ENCODE data around the gene IGSF3. TPM values are rescaled to one million over a fixed set of nuclear protein-coding genes. Genes with fewer than 3 reads are reported as not detected.

The IGSF3 gene
- total RNA-seq, 1 donor from 2014 or later: 7.2 TPM

DNA sequence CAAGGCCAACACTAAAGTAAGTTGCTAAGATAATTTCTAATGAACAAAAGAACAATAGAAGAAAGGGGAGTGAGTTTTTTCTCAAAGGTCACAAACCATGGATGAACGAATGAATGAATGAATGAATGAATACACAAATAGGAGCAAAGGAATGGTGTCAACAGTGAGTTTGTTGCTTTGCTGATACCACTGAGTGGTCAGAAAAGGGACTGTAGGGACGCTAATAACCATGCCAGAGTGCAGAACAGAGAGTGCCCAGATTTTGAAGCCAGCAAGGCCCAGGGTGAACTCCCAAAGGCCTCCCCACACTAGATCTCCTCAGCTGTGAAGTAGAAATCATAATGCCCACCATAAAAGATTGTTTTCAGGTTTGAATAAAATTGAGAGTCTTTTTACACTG is 112.6 kb downstream of the IGSF3 start:
- peak overlapping the region; percentile 99 for H3K27ac Mint-ChIP-seq
- intact Hi-C loops (cut with micrococcal nuclease): loop anchor here (5.0 to 10.0 kb wide), 4 partner anchors 38 to 1107 kb away; partner anchors contain the start of gene TENT5C

GRCh38 chr1:116553386-116554115 is 114.0 kb downstream of the IGSF3 start:
- ChIA-PET POLR2A (interaction anchor here (0.6 to 3.1 kb wide), 3 partner anchors 9 to 16 kb away, joined by 3 to 12 read pairs (median 3); partner anchors contain the start of gene CD58), CTCF (no interaction called here)
- Mint-ChIP-seq H3K27me3 (no peaks in the 10 kb centered on the region), H3K27ac (peak overlapping the region; percentile 88), H3K4me1 (peaks cover 87% of the 10 kb centered on the region), H3K9me3 (no peaks in the 10 kb centered on the region), H3K4me3 (peak overlapping the region; percentile 50), H3K36me3 (ENCODE audit: low read depth) (peaks cover 59% of the 10 kb centered on the region)
- TF ChIP-seq CTCF (IDR thresholded peaks at IDR 0.05): no peak
- DNase-seq (no peak), ATAC-seq (ENCODE audit: low read depth) (no peak)
- intact Hi-C loops (cut with micrococcal nuclease): loop anchor here (1.0 to 10.0 kb wide), 3 partner anchors 9 to 1051 kb away; partner anchors contain the start of gene TENT5C

More for the DNA sequence above, 112.6 kb downstream of the IGSF3 start:
- ATAC-seq (ENCODE audit: low read depth) (no peak), DNase-seq (no peak)
- POLR2A ChIA-PET: no interaction called here
- no peaks in the 10 kb centered on the region for H3K27me3 Mint-ChIP-seq
- no peaks in the 10 kb centered on the region for H3K9me3 Mint-ChIP-seq
- peaks cover 58% of the 10 kb centered on the region for H3K36me3 Mint-ChIP-seq (ENCODE audit: low read depth)
- CTCF ChIA-PET: no interaction called here
- TF ChIP-seq CTCF (IDR thresholded peaks at IDR 0.05): no peak
- H3K4me1 Mint-ChIP-seq: peaks cover 92% of the 10 kb centered on the region
- H3K4me3 Mint-ChIP-seq: peak overlapping the region; percentile 56

DNA sequence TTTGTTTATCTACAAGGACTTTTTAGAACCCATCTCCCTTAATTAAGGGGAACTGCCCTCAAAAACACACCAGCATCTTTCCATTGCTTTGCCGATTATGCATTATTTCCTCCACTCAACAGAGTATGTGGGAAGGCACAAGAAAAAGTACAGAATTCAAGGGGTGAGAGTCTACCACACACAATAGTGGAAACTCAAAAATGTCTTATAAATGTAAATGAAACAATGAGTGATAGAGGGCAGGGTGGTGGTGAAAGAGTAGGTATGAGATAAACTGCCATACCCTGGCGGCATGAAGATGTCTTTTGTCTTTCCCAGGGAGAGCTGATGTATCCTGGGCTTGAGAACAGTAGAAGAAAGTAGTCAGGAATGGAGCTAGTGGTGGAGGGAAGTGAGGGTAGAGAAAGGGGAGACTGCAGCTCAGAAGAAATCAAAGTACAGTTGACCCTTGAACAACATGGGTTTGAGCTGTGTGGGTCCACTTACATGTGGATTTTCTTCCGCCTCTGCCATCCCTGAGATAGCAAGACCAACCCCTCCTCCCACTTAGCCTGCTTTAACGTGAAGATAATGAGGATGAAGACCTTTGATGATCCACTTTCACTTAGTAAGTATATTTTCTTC is 121.1 kb downstream of the IGSF3 start:
- H3K36me3 Mint-ChIP-seq (ENCODE audit: low read depth): peaks cover 85% of the 10 kb centered on the region
- ATAC-seq (ENCODE audit: low read depth) (no peak), DNase-seq (no peak)
- H3K4me1 Mint-ChIP-seq: peaks cover 82% of the 10 kb centered on the region
- CTCF ChIA-PET: interaction anchor here (1.4 kb wide), 1 partner anchor 407 kb away, joined by 5 read pairs; no protein-coding TSS in a partner anchor
- no peaks in the 10 kb centered on the region for H3K9me3 Mint-ChIP-seq
- POLR2A ChIA-PET: interaction anchor here (0.7 to 1.3 kb wide), 2 partner anchors 11 to 23 kb away, joined by 3 to 4 read pairs; no protein-coding TSS in a partner anchor
- no peak for TF ChIP-seq CTCF (IDR thresholded peaks at IDR 0.05)
- no peak overlapping the region for H3K4me3 Mint-ChIP-seq
- intact Hi-C loops (cut with micrococcal nuclease): no loop called here
- peak overlapping the region; percentile 96 for H3K27ac Mint-ChIP-seq
- no peaks in the 10 kb centered on the region for H3K27me3 Mint-ChIP-seq

DNA sequence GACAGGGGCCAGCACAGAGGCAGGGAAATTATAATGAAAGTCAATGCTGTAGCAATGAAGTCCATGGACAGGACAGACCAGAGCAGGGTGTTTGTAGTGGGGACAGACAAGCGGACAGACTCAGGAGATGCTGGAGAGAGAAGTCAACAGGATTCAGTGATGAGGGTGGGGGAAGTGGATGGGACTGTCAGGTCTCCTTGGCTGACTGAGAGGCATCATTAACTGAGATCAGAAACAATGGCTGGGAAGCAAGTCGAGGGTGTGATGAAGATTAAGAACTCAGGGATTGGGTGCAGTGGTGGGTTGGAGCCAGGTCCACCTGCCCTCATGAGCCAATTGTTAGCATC is 122.2 kb downstream of the IGSF3 start:
- intact Hi-C loops (cut with micrococcal nuclease): no loop called here
- Mint-ChIP-seq H3K36me3 (ENCODE audit: low read depth) (peaks cover 81% of the 10 kb centered on the region), H3K4me3 (peak overlapping the region; percentile 76), H3K9me3 (no peaks in the 10 kb centered on the region), H3K4me1 (peaks cover 79% of the 10 kb centered on the region), H3K27me3 (no peaks in the 10 kb centered on the region), H3K27ac (peak overlapping the region; percentile 96)
- DNase-seq (no peak), ATAC-seq (ENCODE audit: low read depth) (no peak)
- no peak for TF ChIP-seq CTCF (IDR thresholded peaks at IDR 0.05)
- CTCF ChIA-PET: no interaction called here
- POLR2A ChIA-PET: interaction anchor here (0.7 to 3.1 kb wide), 5 partner anchors 8 to 36 kb away, joined by 3 to 66 read pairs (median 9); partner anchors contain the start of gene CD58

All from activated B cell treated with CpG ODN at 0.5 μM for 24 hours (primary cell).